ENCODE results near the gene PTGES.
"Not testable (repeated sequence)": the region's sequence is repeated elsewhere in the genome, so short reads cannot be mapped to it uniquely, and the experiment has no call there.

- TF ChIP-seq POLR2AphosphoS5 (IDR thresholded peaks at IDR 0.05; ENCODE audit: low read depth, low read length); CTCF (IDR thresholded peaks at IDR 0.05 in 2 of 3, conservative IDR thresholded peaks at IDR 0.05 in 1 of 3; ENCODE audit: borderline replicate concordance in 1 of 3, insufficient read depth in 1 of 3, low read depth in 2 of 3, low read length in 2 of 3); POLR2A (IDR thresholded peaks at IDR 0.05; ENCODE audit: borderline replicate concordance, extremely low read depth, insufficient read depth, insufficient read length); ZNF274 (IDR thresholded peaks at IDR 0.05; ENCODE audit: low read depth, low read length); CEBPB (IDR thresholded peaks at IDR 0.05; ENCODE audit: low read depth); FOSL1 (IDR thresholded peaks at IDR 0.05; ENCODE audit: low read depth); EZH2 (IDR thresholded peaks at IDR 0.05); TCF7L2 (IDR thresholded peaks at IDR 0.05; ENCODE audit: borderline replicate concordance, extremely low read depth, insufficient read depth, insufficient read length): not testable (repeated sequence)
Measured at GRCh38 chr9:129784970-129785369, 32.1 kb upstream of the PTGES start.

All from HCT116 (cell line).